Uterus (tissue), 4 donors: ENCODE results near the gene MSN. TPM values are rescaled to one million over a fixed set of nuclear protein-coding genes. Genes with fewer than 3 reads are reported as not detected.

Source experiments
- DNase-seq, 2 donors: peaks; one replicate each; pipeline ENCODE4 v3.0.0-alpha.2; 2019 to 2020
- H3K27ac ChIP-seq, 2 donors: fragments of 200-600 bp; sonication (generic); 1 replicate in 1 of 2; 2 replicates in 1 of 2; pipeline ENCODE4 v1.5.1; 2016 to 2018
- H3K27me3 ChIP-seq, 2 donors: fragments of 200-600 bp; sonication (generic); one replicate each; pipeline ENCODE4 v1.5.1; 2018 to 2019; ENCODE audit warnings: control low read depth in 1 of 2
- H3K36me3 ChIP-seq, 2 donors: fragments of 200-600 bp; sonication (generic); one replicate each; pipeline ENCODE4 v1.5.1; 2019; ENCODE audit warnings: control low read depth in 1 of 2
- H3K4me1 ChIP-seq, 2 donors: fragments of 200-600 bp; sonication (generic); one replicate each; pipeline ENCODE4 v1.5.1; 2018 to 2019; ENCODE audit warnings: control low read depth in 1 of 2
- H3K4me3 ChIP-seq, 2 donors: fragments of 200-600 bp; sonication (generic); 1 replicate in 1 of 2; 2 replicates in 1 of 2; pipeline ENCODE4 v1.5.1; 2018 to 2019; ENCODE audit warnings: mild to moderate bottlenecking in 1 of 2
- H3K9me3 ChIP-seq, 2 donors: fragments of 200-600 bp; sonication (generic); one replicate each; pipeline ENCODE4 v1.5.1; 2019; ENCODE audit warnings: control low read depth in 1 of 2
- POLR2A ChIP-seq, 2 donors: fragments of 450-650 bp; IDR thresholded peaks; one replicate each; pipeline ENCODE4 v1.6.1; 2016; ENCODE audit warnings: antibody characterized with exemption in 2 of 2, mild to moderate bottlenecking in 1 of 2, moderate library complexity in 1 of 2
- intact Hi-C: fragments of 100-400 bp; cut with DNase I; formaldehyde crosslinking; loops from one replicate; pipeline ENCODE4 v1.15.1; 2023; ENCODE audit warnings: low total_unique reads
- total RNA-seq, 4 donors: library from RNA; depleted of rRNA in 3 of 4; stranded (reverse); fragments of >200 nt in 3 of 4; gene quantifications; one replicate each; pipeline versions ENCODE4 v1.1.0 to v1.2.4, GENCODE V29; 2014 to 2023
- TF ChIP-seq, protein P1 (sequence below), 4 experiments: fragments of 200-600 bp in 2 of 4; fragments of 450-650 bp in 2 of 4; sonication (generic) in 2 of 4; IDR thresholded peaks; one replicate each; pipeline ENCODE4 v1.5.1; 2016 to 2019; ENCODE audit warnings: antibody characterized with exemption in 4 of 4, mild to moderate bottlenecking in 2 of 4, moderate library complexity in 1 of 4
- donor health status: DM: yes; HTN: yes; CAD: no.

MSN gene
- total RNA-seq, 4 donors from 2014 or later: 106 to 285 (median 137) TPM

DNA sequence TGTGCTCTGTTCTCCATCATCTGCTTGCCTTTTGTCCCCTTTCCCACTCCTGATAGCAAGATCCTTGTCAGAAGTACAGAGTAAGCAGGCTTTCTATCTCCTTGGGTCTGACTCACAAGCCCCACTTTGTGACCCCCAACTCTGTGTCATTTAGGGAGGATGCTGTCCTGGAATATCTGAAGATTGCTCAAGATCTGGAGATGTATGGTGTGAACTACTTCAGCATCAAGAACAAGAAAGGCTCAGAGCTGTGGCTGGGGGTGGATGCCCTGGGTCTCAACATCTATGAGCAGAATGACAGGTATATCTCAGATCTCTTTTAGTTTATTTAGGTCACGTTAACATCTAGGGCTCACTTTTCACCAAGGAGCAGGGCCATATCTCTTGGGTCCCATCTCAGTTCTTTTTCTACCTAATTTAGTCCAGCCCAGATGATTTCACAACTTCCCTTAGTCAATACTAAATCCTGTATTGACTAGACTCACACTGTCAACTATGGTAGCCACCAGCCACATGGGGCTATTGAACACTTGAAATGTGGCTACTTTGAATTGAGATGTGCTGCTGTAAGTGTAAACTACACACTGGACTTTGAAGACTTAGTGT, 64.3 kb downstream of the MSN start:
- H3K4me3 ChIP-seq: no peak overlapping the region

DNA sequence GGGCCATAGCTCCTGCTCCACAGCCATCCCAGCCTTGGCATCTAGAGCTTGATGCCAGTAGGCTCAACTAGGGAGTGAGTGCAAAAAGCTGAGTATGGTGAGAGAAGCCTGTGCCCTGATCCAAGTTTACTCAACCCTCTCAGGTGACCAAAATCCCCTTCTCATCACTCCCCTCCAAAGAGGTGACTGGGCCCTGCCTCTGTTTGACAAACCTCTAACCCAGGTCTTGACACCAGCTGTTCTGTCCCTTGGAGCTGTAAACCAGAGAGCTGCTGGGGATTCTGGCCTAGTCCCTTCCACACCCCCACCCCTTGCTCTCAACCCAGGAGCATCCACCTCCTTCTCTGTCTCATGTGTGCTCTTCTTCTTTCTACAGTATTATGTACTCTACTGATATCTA, 73.5 kb downstream of the MSN start:
- no peaks in the 10 kb centered on the region for H3K4me1 ChIP-seq
- H3K27ac ChIP-seq: no peak overlapping the region
- DNase-seq: no peak
- H3K27me3 ChIP-seq: no peaks in the 10 kb centered on the region
- H3K4me3 ChIP-seq: no peak overlapping the region
- no peak for TF ChIP-seq POLR2A (IDR thresholded peaks at IDR 0.05)
- TF ChIP-seq, protein P1, sequence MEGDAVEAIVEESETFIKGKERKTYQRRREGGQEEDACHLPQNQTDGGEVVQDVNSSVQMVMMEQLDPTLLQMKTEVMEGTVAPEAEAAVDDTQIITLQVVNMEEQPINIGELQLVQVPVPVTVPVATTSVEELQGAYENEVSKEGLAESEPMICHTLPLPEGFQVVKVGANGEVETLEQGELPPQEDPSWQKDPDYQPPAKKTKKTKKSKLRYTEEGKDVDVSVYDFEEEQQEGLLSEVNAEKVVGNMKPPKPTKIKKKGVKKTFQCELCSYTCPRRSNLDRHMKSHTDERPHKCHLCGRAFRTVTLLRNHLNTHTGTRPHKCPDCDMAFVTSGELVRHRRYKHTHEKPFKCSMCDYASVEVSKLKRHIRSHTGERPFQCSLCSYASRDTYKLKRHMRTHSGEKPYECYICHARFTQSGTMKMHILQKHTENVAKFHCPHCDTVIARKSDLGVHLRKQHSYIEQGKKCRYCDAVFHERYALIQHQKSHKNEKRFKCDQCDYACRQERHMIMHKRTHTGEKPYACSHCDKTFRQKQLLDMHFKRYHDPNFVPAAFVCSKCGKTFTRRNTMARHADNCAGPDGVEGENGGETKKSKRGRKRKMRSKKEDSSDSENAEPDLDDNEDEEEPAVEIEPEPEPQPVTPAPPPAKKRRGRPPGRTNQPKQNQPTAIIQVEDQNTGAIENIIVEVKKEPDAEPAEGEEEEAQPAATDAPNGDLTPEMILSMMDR (IDR thresholded peaks at IDR 0.05): no peak
- intact Hi-C loops: no loop called here
- no peaks in the 10 kb centered on the region for H3K36me3 ChIP-seq
- no peaks in the 10 kb centered on the region for H3K9me3 ChIP-seq

More for the DNA sequence above, 64.3 kb downstream of the MSN start:
- H3K27ac ChIP-seq: no peak overlapping the region
- no peaks in the 10 kb centered on the region for H3K27me3 ChIP-seq
- no peaks in the 10 kb centered on the region for H3K9me3 ChIP-seq
- intact Hi-C loops: no loop called here
- TF ChIP-seq, protein P1 (IDR thresholded peaks at IDR 0.05): no peak
- no peak for TF ChIP-seq POLR2A (IDR thresholded peaks at IDR 0.05)
- H3K4me1 ChIP-seq: no peaks in the 10 kb centered on the region
- no peaks in the 10 kb centered on the region for H3K36me3 ChIP-seq
- DNase-seq: no peak

DNA sequence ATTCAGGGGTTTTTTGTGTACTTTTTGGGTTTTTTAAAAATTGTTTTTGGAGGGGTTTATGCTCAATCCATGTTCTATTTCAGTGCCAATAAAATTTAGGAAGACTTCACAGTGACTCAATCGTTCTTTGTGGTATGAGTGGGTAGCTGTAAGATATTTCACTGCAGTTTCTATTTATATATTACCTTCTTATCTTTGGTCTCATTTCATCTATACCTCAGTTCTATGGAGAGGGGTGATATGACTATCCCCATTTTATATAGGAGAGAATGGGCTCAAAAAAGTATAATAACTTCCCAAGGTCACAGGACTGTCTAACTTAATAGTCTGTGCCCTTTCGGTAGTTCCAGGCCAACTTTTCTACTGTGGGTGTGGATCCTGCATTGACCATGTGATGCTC, 74.4 kb downstream of the MSN start:
- Histone ChIP-seq H3K36me3 (no peaks in the 10 kb centered on the region), H3K9me3 (no peaks in the 10 kb centered on the region), H3K27ac (no peak overlapping the region), H3K27me3 (no peaks in the 10 kb centered on the region), H3K4me1 (no peaks in the 10 kb centered on the region), H3K4me3 (no peak overlapping the region)
- intact Hi-C loops: no loop called here
- no peak for DNase-seq
- no peak for TF ChIP-seq POLR2A (IDR thresholded peaks at IDR 0.05)
- TF ChIP-seq, protein P1 (IDR thresholded peaks at IDR 0.05): no peak

DNA sequence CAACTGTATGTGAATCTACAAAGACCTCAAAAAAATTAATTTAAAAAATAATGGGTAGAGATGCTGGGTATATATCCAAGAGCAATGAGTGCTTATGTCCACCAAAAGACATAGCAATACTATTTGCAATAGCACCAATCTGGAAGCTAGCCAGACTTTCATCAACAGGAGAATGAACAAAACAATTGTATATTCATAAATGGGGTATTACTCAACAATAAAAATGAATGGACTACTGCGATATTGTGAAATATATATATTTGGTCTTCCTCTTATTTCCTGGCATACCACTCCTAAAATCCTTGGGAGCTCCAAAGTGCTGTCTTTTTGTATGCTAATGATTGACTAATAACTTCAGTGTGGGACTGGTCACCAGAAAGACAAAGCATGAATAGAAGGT, 77.5 kb downstream of the MSN start:
- Histone ChIP-seq H3K27me3 (no peaks in the 10 kb centered on the region), H3K9me3 (no peaks in the 10 kb centered on the region), H3K36me3 (no peaks in the 10 kb centered on the region), H3K27ac (no peak overlapping the region), H3K4me1 (no peaks in the 10 kb centered on the region), H3K4me3 (no peak overlapping the region)
- no peak for TF ChIP-seq POLR2A (IDR thresholded peaks at IDR 0.05)
- TF ChIP-seq, protein P1 (IDR thresholded peaks at IDR 0.05): no peak
- no peak for DNase-seq
- intact Hi-C loops: no loop called here

DNA sequence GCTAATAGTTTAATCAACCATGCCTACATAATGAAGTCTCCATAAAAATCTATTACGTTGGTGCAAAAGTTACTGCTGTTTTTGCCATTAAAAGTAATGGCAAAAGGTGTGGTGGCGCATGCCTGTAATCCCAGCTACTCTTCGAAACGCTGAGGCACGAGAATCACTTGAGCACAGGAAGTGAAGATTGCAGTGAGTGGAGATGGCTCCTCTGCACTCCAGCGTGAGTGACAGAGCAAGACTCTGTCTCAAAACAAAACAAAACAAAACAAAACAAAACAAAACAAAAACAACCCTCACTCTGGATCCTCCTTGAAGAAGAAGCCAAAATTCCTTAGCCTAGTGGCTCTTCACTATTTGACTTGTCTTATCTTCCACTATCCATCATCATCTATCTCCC, 78.0 kb downstream of the MSN start:
- Histone ChIP-seq H3K4me1 (no peaks in the 10 kb centered on the region), H3K27ac (no peak overlapping the region), H3K4me3 (no peak overlapping the region), H3K36me3 (no peaks in the 10 kb centered on the region), H3K27me3 (no peaks in the 10 kb centered on the region), H3K9me3 (no peaks in the 10 kb centered on the region)
- intact Hi-C loops: no loop called here
- TF ChIP-seq, protein P1 (IDR thresholded peaks at IDR 0.05): no peak
- TF ChIP-seq POLR2A (IDR thresholded peaks at IDR 0.05): no peak
- DNase-seq: no peak
